ENCODE data around the gene EXOC3L2. TPM values are rescaled to one million over a fixed set of nuclear protein-coding genes. Genes with fewer than 3 reads are reported as not detected.

The EXOC3L2 gene
- total RNA-seq, 1 donor from 2014 or later, result not detected

- Histone ChIP-seq H3K27me3 (ENCODE audit: control insufficient read depth, insufficient read depth, low read length) (no peaks in the 10 kb centered on the region), H3K36me3 (ENCODE audit: control insufficient read depth, insufficient read depth, low read length) (peaks cover 14% of the 10 kb centered on the region), H3K4me3 (ENCODE audit: low read depth, low read length) (no peak overlapping the region)
- FAIRE-seq, result no peak
- TF ChIP-seq, protein P1, sequence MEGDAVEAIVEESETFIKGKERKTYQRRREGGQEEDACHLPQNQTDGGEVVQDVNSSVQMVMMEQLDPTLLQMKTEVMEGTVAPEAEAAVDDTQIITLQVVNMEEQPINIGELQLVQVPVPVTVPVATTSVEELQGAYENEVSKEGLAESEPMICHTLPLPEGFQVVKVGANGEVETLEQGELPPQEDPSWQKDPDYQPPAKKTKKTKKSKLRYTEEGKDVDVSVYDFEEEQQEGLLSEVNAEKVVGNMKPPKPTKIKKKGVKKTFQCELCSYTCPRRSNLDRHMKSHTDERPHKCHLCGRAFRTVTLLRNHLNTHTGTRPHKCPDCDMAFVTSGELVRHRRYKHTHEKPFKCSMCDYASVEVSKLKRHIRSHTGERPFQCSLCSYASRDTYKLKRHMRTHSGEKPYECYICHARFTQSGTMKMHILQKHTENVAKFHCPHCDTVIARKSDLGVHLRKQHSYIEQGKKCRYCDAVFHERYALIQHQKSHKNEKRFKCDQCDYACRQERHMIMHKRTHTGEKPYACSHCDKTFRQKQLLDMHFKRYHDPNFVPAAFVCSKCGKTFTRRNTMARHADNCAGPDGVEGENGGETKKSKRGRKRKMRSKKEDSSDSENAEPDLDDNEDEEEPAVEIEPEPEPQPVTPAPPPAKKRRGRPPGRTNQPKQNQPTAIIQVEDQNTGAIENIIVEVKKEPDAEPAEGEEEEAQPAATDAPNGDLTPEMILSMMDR (IDR thresholded peaks at IDR 0.05; ENCODE audit: insufficient read depth, low read length, severe bottlenecking), result no peak
- no peak for DNase-seq (ENCODE audit: low read depth)
These were observed 38.3 kb upstream of the EXOC3L2 start for GRCh38 chr19:45283443-45284033.

- Histone ChIP-seq H3K36me3 (ENCODE audit: control insufficient read depth, insufficient read depth, low read length) (peaks cover 18% of the 10 kb centered on the region), H3K4me3 (ENCODE audit: low read depth, low read length) (no peak overlapping the region), H3K27me3 (ENCODE audit: control insufficient read depth, insufficient read depth, low read length) (no peaks in the 10 kb centered on the region)
- TF ChIP-seq, protein P1 (IDR thresholded peaks at IDR 0.05; ENCODE audit: insufficient read depth, low read length, severe bottlenecking), result no peak
- DNase-seq (ENCODE audit: low read depth) (no peak), FAIRE-seq (no peak)
These were observed 35.3 kb upstream of the EXOC3L2 start for GRCh38 chr19:45280471-45280961.

DNA sequence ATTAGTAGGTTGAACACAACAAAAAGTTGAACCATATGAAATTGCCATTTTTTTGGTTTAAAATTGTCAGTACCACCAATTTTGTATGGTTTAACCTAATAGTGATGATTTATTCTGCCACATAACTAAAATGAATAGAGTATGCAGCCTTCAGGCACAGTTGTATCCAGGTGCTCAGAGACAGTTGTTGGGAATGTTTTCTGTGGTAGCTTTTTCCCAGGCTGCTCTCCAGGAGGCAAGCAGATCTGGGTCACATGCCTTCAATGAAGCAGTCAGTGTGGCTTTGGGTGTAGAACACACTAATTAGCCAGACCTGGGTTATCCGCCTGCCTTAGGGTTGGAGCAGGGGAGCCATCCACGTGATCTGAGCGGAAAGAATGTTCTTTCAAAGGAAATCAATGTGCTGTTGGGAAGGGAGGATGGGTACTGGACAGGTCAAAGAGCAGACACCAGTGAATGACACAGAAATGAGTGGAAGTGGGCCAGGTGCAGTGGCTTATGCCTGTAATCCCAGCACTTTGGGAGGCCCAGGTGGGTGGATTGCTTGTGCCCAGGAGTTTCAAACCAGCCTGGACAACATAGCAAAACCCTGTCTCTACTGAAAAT is 34.5 kb upstream of the EXOC3L2 start:
- no peak overlapping the region for H3K4me3 ChIP-seq (ENCODE audit: low read depth, low read length)
- FAIRE-seq, result no peak
- peaks cover 18% of the 10 kb centered on the region for H3K36me3 ChIP-seq (ENCODE audit: control insufficient read depth, insufficient read depth, low read length)
- DNase-seq (ENCODE audit: low read depth), result no peak
- no peaks in the 10 kb centered on the region for H3K27me3 ChIP-seq (ENCODE audit: control insufficient read depth, insufficient read depth, low read length)
- TF ChIP-seq, protein P1 (IDR thresholded peaks at IDR 0.05; ENCODE audit: insufficient read depth, low read length, severe bottlenecking), result no peak

GRCh38 chr19:45278087-45278486 is 32.9 kb upstream of the EXOC3L2 start:
- TF ChIP-seq, protein P1 (IDR thresholded peaks at IDR 0.05; ENCODE audit: insufficient read depth, low read length, severe bottlenecking), result no peak
- H3K27me3 ChIP-seq (ENCODE audit: control insufficient read depth, insufficient read depth, low read length), result no peaks in the 10 kb centered on the region
- H3K4me3 ChIP-seq (ENCODE audit: low read depth, low read length), result no peak overlapping the region
- H3K36me3 ChIP-seq (ENCODE audit: control insufficient read depth, insufficient read depth, low read length), result peaks cover 21% of the 10 kb centered on the region
- DNase-seq (ENCODE audit: low read depth) (no peak), FAIRE-seq (no peak)

- TF ChIP-seq, protein P1 (IDR thresholded peaks at IDR 0.05; ENCODE audit: insufficient read depth, low read length, severe bottlenecking), result no peak
- peaks cover 23% of the 10 kb centered on the region for H3K36me3 ChIP-seq (ENCODE audit: control insufficient read depth, insufficient read depth, low read length)
- H3K4me3 ChIP-seq (ENCODE audit: low read depth, low read length), result no peak overlapping the region
- DNase-seq (ENCODE audit: low read depth) (no peak), FAIRE-seq (no peak)
- H3K27me3 ChIP-seq (ENCODE audit: control insufficient read depth, insufficient read depth, low read length), result no peaks in the 10 kb centered on the region
These were observed 31.1 kb upstream of the EXOC3L2 start for GRCh38 chr19:45276284-45276687.

All from bronchial epithelial cell (primary cell).